Neural cell (in vitro differentiated cells): Measurements from ENCODE around the gene CLDN15. TPM values are rescaled to one million over a fixed set of nuclear protein-coding genes. Genes with fewer than 3 reads are reported as not detected.
"Not testable (repeated sequence)": the region's sequence is repeated elsewhere in the genome, so short reads cannot be mapped to it uniquely, and the experiment has no call there.

Experiments
- H2AFZ ChIP-seq: fragments of 200-600, 300-800 bp; sonication (generic), shearing (Covaris generic); 2 replicates; pipeline ENCODE4 v1.6.0; 2014; ENCODE audit warnings: low read depth, mild to moderate bottlenecking, antibody characterized with exemption, low read length, moderate library complexity
- H3F3A ChIP-seq: fragments of 200-600 bp; shearing (Covaris generic); 2 replicates; pipeline ENCODE4 v1.6.1; 2016; ENCODE audit warnings: mild to moderate bottlenecking, moderate library complexity, mixed read lengths, antibody characterized with exemption, low read length; ENCODE audit not compliant: insufficient read depth, poor library complexity, severe bottlenecking
- H3K27ac ChIP-seq: fragments of 200-600, 300-800 bp; sonication (generic), shearing (Covaris generic); 2 replicates; pipeline ENCODE4 v1.5.1; 2014; ENCODE audit warnings: mild to moderate bottlenecking, low read length, moderate library complexity
- H3K27me3 ChIP-seq: fragments of 300-800, 200-600 bp; sonication (generic), shearing (Covaris generic); 2 replicates; pipeline ENCODE4 v1.6.0; 2014; ENCODE audit warnings: mild to moderate bottlenecking, low read depth, low read length, moderate library complexity; ENCODE audit not compliant: insufficient read depth
- H3K36me3 ChIP-seq: fragments of 300-800, 200-600 bp; sonication (generic), shearing (Covaris generic); 2 replicates; pipeline ENCODE4 v1.5.1; 2014; ENCODE audit warnings: mild to moderate bottlenecking, antibody characterized with exemption, low read length, moderate library complexity; ENCODE audit not compliant: insufficient read depth
- H3K4me2 ChIP-seq: fragments of 300-800, 200-600 bp; sonication (generic), shearing (Covaris generic); 2 replicates; pipeline ENCODE4 v1.6.0; 2014; ENCODE audit warnings: mild to moderate bottlenecking, low read length
- H3K4me3 ChIP-seq: fragments of 300-800, 200-600 bp; sonication (generic), shearing (Covaris generic); 2 replicates; pipeline ENCODE4 v1.5.1; 2014; ENCODE audit warnings: mild to moderate bottlenecking, low read length, moderate library complexity
- H3K79me2 ChIP-seq: fragments of 200-600 bp; shearing (Covaris generic); replicated peaks from 2 replicates; pipeline ENCODE4 v1.6.0; 2014; ENCODE audit warnings: mild to moderate bottlenecking, low read length, moderate library complexity; ENCODE audit not compliant: insufficient read depth
- H3K9ac ChIP-seq: fragments of 300-800, 200-600 bp; sonication (generic), shearing (Covaris generic); 2 replicates; pipeline ENCODE4 v1.6.1; 2016; ENCODE audit warnings: mild to moderate bottlenecking, low read length, mixed read lengths
- H3K9me2 ChIP-seq: fragments of 200-600 bp; shearing (Covaris generic); 2 replicates; pipeline ENCODE4 v1.6.1; 2016; ENCODE audit warnings: mild to moderate bottlenecking, low read length, mixed read lengths; ENCODE audit not compliant: insufficient read depth
- H3K9me3 ChIP-seq: fragments of 200-600, 300-800 bp; sonication (generic), shearing (Covaris generic); 2 replicates; pipeline ENCODE4 v1.6.1; 2016; ENCODE audit warnings: mild to moderate bottlenecking, mixed run types, low read length, moderate library complexity, mixed read lengths
- H4K20me1 ChIP-seq: fragments of 200-600 bp; shearing (Covaris generic); 2 replicates; pipeline ENCODE4 v1.6.1; 2016; ENCODE audit warnings: mild to moderate bottlenecking, mixed run types; ENCODE audit not compliant: insufficient read depth
- CTCF ChIP-seq: fragments of 450-650 bp; IDR thresholded peaks from 2 replicates; pipeline ENCODE4 v1.5.1; 2014; ENCODE audit warnings: antibody characterized with exemption, mild to moderate bottlenecking, moderate library complexity; ENCODE audit not compliant: poor library complexity, severe bottlenecking
- EP300 ChIP-seq: fragments of 450-650 bp; conservative IDR thresholded peaks from 2 replicates; pipeline ENCODE4 v1.6.1; 2014; ENCODE audit warnings: antibody characterized with exemption, mild to moderate bottlenecking, moderate library complexity; ENCODE audit not compliant: poor library complexity, severe bottlenecking
- EZH2 ChIP-seq: fragments of 200-600, 300-800 bp; shearing (Covaris generic), sonication (generic); IDR thresholded peaks from 2 replicates; pipeline ENCODE4 v1.6.1; 2014; ENCODE audit warnings: antibody characterized with exemption, low read length, borderline replicate concordance, mild to moderate bottlenecking; ENCODE audit not compliant: insufficient read depth, poor library complexity, severe bottlenecking
- MXI1 ChIP-seq: fragments of 450-650 bp; conservative IDR thresholded peaks from 2 replicates; pipeline ENCODE4 v1.6.1; 2014; ENCODE audit warnings: antibody characterized with exemption, mild to moderate bottlenecking; ENCODE audit not compliant: poor library complexity, severe bottlenecking
- POLR2AphosphoS5 ChIP-seq: IDR thresholded peaks from 2 replicates; pipeline ENCODE4 v1.6.1; 2012
- RAD21 ChIP-seq: fragments of 450-650 bp; conservative IDR thresholded peaks from 2 replicates; pipeline ENCODE4 v1.6.1; 2014; ENCODE audit warnings: antibody characterized with exemption, mild to moderate bottlenecking, moderate library complexity
- SMC3 ChIP-seq: fragments of 450-650 bp; conservative IDR thresholded peaks from 2 replicates; pipeline ENCODE4 v1.6.1; 2014; ENCODE audit warnings: antibody characterized with exemption, mild to moderate bottlenecking, moderate library complexity; ENCODE audit not compliant: poor library complexity
- TAF1 ChIP-seq: IDR thresholded peaks from 2 replicates; pipeline ENCODE4 v1.6.1; 2012; ENCODE audit warnings: low read depth
- polyA plus RNA-seq: library from polyadenylated mRNA; depleted of rRNA; stranded (reverse); fragments of >200 nt; gene quantifications from 2 replicates; pipeline ENCODE4 v1.2.3, GENCODE V29; 2014
- TF ChIP-seq, protein P1 (sequence below): IDR thresholded peaks from 2 replicates; pipeline ENCODE4 v1.6.1; 2012; ENCODE audit warnings: borderline replicate concordance

Gene CLDN15
- polyA plus RNA-seq, 1 donor from 2014 or later = 10.9 TPM

DNA sequence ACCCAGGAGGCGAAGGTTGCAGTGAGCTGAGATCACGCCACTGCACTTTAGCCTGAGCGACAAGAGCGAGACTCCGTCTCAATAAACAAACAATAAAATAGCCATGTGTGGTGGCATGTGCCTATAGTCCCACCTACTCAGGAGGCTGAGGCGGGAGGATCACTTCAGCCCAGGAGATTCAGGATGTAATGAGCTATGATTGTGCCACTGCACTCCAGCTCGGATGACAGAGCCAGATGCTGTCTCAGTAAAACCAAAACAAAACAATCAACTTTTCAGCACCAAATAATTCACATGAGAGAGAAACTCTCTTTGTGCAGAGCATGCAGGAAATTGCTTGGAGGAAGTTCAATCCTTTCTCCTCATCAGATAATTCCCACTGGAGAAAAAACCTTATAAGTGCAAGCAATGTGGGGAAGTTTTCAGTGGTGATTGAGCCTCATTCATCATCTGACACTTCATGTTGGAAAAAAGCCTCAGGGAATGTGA is 20.7 kb upstream of the CLDN15 start:
- H3K27ac ChIP-seq = no peak overlapping the region
- H3K79me2 ChIP-seq = no peaks in the 10 kb centered on the region
- no peaks in the 10 kb centered on the region for H3K9me3 ChIP-seq
- no peak overlapping the region for H3K4me3 ChIP-seq
- H3K27me3 ChIP-seq = no peaks in the 10 kb centered on the region
- H4K20me1 ChIP-seq = no peaks in the 10 kb centered on the region
- no peaks in the 10 kb centered on the region for H3K9me2 ChIP-seq
- no peaks in the 10 kb centered on the region for H3K36me3 ChIP-seq
- H2AFZ ChIP-seq = no peak overlapping the region
- no peaks in the 10 kb centered on the region for H3F3A ChIP-seq
- TF ChIP-seq POLR2AphosphoS5 (no peak), TAF1 (no peak), MXI1 (no peak), EP300 (no peak), RAD21 (no peak), EZH2 (no peak), CTCF (no peak), SMC3 (no peak)
- TF ChIP-seq, protein P1, sequence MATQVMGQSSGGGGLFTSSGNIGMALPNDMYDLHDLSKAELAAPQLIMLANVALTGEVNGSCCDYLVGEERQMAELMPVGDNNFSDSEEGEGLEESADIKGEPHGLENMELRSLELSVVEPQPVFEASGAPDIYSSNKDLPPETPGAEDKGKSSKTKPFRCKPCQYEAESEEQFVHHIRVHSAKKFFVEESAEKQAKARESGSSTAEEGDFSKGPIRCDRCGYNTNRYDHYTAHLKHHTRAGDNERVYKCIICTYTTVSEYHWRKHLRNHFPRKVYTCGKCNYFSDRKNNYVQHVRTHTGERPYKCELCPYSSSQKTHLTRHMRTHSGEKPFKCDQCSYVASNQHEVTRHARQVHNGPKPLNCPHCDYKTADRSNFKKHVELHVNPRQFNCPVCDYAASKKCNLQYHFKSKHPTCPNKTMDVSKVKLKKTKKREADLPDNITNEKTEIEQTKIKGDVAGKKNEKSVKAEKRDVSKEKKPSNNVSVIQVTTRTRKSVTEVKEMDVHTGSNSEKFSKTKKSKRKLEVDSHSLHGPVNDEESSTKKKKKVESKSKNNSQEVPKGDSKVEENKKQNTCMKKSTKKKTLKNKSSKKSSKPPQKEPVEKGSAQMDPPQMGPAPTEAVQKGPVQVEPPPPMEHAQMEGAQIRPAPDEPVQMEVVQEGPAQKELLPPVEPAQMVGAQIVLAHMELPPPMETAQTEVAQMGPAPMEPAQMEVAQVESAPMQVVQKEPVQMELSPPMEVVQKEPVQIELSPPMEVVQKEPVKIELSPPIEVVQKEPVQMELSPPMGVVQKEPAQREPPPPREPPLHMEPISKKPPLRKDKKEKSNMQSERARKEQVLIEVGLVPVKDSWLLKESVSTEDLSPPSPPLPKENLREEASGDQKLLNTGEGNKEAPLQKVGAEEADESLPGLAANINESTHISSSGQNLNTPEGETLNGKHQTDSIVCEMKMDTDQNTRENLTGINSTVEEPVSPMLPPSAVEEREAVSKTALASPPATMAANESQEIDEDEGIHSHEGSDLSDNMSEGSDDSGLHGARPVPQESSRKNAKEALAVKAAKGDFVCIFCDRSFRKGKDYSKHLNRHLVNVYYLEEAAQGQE = no peak
- H3K9ac ChIP-seq = no peak overlapping the region
- H3K4me2 ChIP-seq = no peak overlapping the region

DNA sequence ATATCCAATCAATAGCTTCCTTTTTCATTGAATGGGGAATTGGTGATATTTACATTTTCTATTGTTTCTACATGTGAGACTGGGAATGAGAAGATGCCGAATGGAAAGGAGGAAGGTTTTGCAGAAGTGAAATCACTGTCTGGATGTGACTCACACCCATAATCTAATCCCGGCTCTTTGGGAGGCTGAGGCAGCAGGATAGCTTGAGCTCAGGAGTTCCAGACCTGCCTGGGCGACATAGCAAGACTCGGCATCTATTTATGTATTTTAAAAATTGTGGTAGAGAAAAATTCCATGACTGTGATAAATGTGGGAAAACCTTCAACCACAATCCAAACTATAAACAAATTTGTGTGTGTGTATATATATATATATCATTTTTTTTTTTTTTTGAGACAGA is 18.2 kb upstream of the CLDN15 start:
- no peaks in the 10 kb centered on the region for H3K27me3 ChIP-seq
- H3K27ac ChIP-seq = no peak overlapping the region
- no peak overlapping the region for H3K4me3 ChIP-seq
- H3K9ac ChIP-seq = no peak overlapping the region
- H3K9me3 ChIP-seq = no peaks in the 10 kb centered on the region
- no peaks in the 10 kb centered on the region for H3K36me3 ChIP-seq
- H3K4me2 ChIP-seq = no peak overlapping the region
- no peaks in the 10 kb centered on the region for H3K9me2 ChIP-seq
- peaks cover 12% of the 10 kb centered on the region for H3K79me2 ChIP-seq
- no peaks in the 10 kb centered on the region for H4K20me1 ChIP-seq
- TF ChIP-seq CTCF = no peak
- no peak for TF ChIP-seq TAF1
- TF ChIP-seq EP300 = no peak
- TF ChIP-seq, protein P1 = no peak
- no peak for TF ChIP-seq SMC3
- no peak for TF ChIP-seq POLR2AphosphoS5
- no peak for TF ChIP-seq MXI1
- TF ChIP-seq EZH2 = no peak
- TF ChIP-seq RAD21 = no peak
- no peak overlapping the region for H2AFZ ChIP-seq
- no peaks in the 10 kb centered on the region for H3F3A ChIP-seq

DNA sequence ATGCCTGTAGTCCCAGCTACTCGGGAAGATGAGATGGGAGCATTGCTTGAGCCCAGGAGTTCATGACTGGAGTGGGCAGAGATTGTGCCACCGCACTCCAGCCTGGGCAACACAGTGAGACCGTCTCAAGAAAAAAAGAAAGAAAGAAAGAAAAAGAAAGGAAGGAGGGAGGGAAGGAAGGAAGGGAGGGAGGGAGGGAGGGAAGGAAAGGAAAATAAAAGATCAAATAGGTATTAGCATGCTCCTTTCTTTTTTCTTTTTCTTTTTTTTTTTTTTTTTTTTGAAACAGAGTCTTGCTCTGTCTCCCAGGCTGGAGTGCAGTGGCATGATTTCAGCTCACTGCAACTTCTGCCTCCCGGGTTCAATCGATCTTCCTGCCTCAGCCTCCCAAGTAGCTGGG is 15.6 kb upstream of the CLDN15 start:
- not testable (repeated sequence) for H3K27ac ChIP-seq

More for the DNA sequence above, 15.6 kb upstream of the CLDN15 start:
- H3K36me3 ChIP-seq, H4K20me1 ChIP-seq, H3K9ac ChIP-seq, H3K4me3 ChIP-seq, H2AFZ ChIP-seq, H3K9me2 ChIP-seq, H3K9me3 ChIP-seq, H3F3A ChIP-seq, H3K4me2 ChIP-seq, H3K27me3 ChIP-seq: not testable (repeated sequence)
- peaks cover 21% of the 10 kb centered on the region for H3K79me2 ChIP-seq
